Measurements from ENCODE around the gene UST. TPM values are rescaled to one million over a fixed set of nuclear protein-coding genes. Genes with fewer than 3 reads are reported as not detected.

UST gene
- total and polyA plus RNA-seq, 9 of the 15 experiments (the other 6 are each of a cell fraction or from before 2014, with no cell fraction given): 0.04 to 0.10 TPM; not detected in 7

GRCh38 chr6:148827416-148828045 is 80.7 kb downstream of the UST start (continued):
- TF ChIP-seq ZNF639 (CRISPR knock-in tag; conservative IDR thresholded peaks at IDR 0.05 in 1 of 2, IDR thresholded peaks at IDR 0.05 in 1 of 2): no peak

- DNase-seq (ENCODE audit: extremely low read depth in 1 of 4, low spot score in 3 of 4): no peak
- CTCF ChIA-PET (ENCODE audit: low intra/inter-chr PET ratio): no interaction called here
- 2% methylated on average over 4 of the region's 4 CpGs for WGBS (ENCODE audit: insufficient coverage, low coverage, missing lambda C conversion rate)
- H3K4me1 ChIP-seq (replicated peaks in 1 of 2; ENCODE audit: control insufficient read depth in 2 of 2, insufficient read depth in 2 of 2, low read length in 2 of 2): no peaks in the 10 kb centered on the region
- ATAC-seq: no peak
- intact Hi-C loops (cut with micrococcal nuclease): no loop called here
- no peak overlapping the region for H3K27ac ChIP-seq (ENCODE audit: extremely low read depth, low read depth, low read length)
- H3K27me3 ChIP-seq (ENCODE audit: control insufficient read depth in 2 of 2, insufficient read depth in 2 of 2, low read length in 2 of 2): peaks cover 5 to 20% of the 10 kb centered on the region in 2 experiments; a peak in 4 of 5 replicates
- H3K4me2 ChIP-seq (ENCODE audit: insufficient read depth, low read length): no peak overlapping the region
- POLR2A ChIA-PET: no interaction called here
- no peak overlapping the region for H3K4me3 ChIP-seq
- TF ChIP-seq ZNF644 (tag; IDR thresholded peaks at IDR 0.05; ENCODE audit: low read depth) (no peak), BRCA1 (IDR thresholded peaks at IDR 0.05) (no peak), BRCA1 (CRISPR knock-in tag; IDR thresholded peaks at IDR 0.05) (no peak), ZFX (CRISPR knock-in tag; IDR thresholded peaks at IDR 0.05) (no peak), KAT7 (CRISPR knock-in tag; IDR thresholded peaks at IDR 0.05; ENCODE audit: borderline replicate concordance) (no peak)
- no peaks in the 10 kb centered on the region; the same call in 1 of the 2 replicates for H3K9me3 ChIP-seq (replicated peaks; ENCODE audit: control insufficient read depth, insufficient read depth, low read depth, low read length)
- BruUV-seq (replicated peaks): no TSS peak
- H2AFZ ChIP-seq (ENCODE audit: low read depth, low read length): no peak overlapping the region
- no peak for FAIRE-seq
- H4K20me1 ChIP-seq (replicated peaks; ENCODE audit: control insufficient read depth, insufficient read depth, low read length): no peaks in the 10 kb centered on the region
- no peak overlapping the region for H3K9ac ChIP-seq (ENCODE audit: insufficient read depth in 1 of 2, low read depth in 2 of 2, low read length in 2 of 2)
- H3K9me1 ChIP-seq (ENCODE audit: control insufficient read depth, insufficient read depth, low read length): no peaks in the 10 kb centered on the region
- H3K79me2 ChIP-seq (ENCODE audit: control insufficient read depth, insufficient read depth, low read length): no peaks in the 10 kb centered on the region
- no peaks in the 10 kb centered on the region for H3K36me3 ChIP-seq (ENCODE audit: control insufficient read depth, insufficient read depth, low read length)
- in situ Hi-C loops (cut with MboI): no loop called here
Measured at GRCh38 chr6:148828047-148828446, 81.2 kb downstream of the UST start.
